Measurements from ENCODE around the gene TM4SF4.

- TF ChIP-seq CTCF (IDR thresholded peaks at IDR 0.05; ENCODE audit: insufficient read depth, low read length, poor library complexity, severe bottlenecking): no peak
- no peak for TF ChIP-seq EZH2phosphoT487 (conservative IDR thresholded peaks at IDR 0.05; ENCODE audit: low read length)
Observed at GRCh38 chr3:149541091-149541491, 66.6 kb downstream of the TM4SF4 start.

All from SU-DHL-6 (cell line).